Measurements from ENCODE around the gene H2AZ2. TPM values are rescaled to one million over a fixed set of nuclear protein-coding genes. Genes with fewer than 3 reads are reported as not detected.
"Not testable (repeated sequence)": the region's sequence is repeated elsewhere in the genome, so short reads cannot be mapped to it uniquely, and the experiment has no call there.

Gene H2AZ2
- total RNA-seq, 4 donors from 2014 or later = 65.2 to 124 (median 99.8) TPM

DNA sequence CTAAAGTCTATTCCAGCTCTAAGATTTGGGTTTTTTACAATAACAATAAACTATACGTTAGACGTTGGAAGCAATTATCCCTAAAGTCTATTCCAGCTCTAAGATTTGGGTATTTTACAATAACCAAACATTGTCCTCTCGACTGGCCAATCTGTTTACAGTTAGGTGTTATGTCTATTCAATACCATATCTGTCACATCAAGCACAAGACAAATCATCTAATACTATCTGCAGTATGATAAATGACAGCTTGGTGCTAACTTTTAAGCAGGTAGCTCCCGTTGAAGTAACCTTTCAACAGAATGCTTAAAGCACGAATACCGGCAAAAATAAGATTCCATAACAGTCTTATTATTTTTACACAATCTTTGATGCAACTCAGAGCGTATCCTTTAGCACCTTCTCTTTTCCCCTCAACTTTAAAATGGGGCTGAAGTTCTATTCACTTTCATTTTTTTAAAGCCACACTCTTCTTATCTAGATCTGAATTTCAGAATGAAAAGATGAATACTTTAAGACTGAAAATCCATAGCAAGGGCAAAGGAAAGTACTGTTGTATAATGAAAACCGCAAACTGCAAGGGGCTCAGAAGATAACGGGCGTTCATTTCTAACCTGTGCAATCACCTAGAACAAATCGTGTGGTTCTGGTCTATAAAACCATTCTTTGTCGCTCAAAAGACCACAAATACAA is 925 bp downstream of the H2AZ2 start:
- no peaks in the 10 kb centered on the region for H3K9me3 ChIP-seq
- peak overlapping the region; percentile 65 to 84 (median 77) for H3K4me3 ChIP-seq
- intact Hi-C loops (cut with DNase I) = loop anchor here (5.0 kb wide), 1 partner anchor 260 kb away; no protein-coding TSS in a partner anchor
- peak overlapping the region; percentile 95 to 99 (median 98) for H3K27ac ChIP-seq
- 0% methylated on average over 12 of the region's 12 CpGs for WGBS, 2 donors
- no peak for DNase-seq
- peaks cover 0 to 7% (median 0%) of the 10 kb centered on the region in 3 donors for H3K36me3 ChIP-seq
- H3K27me3 ChIP-seq = no peaks in the 10 kb centered on the region
- H3K4me1 ChIP-seq = peaks cover 0 to 59% (median 13%) of the 10 kb centered on the region in 3 donors
- TF ChIP-seq POLR2A (IDR thresholded peaks at IDR 0.05) = no peak
- TF ChIP-seq, protein P1, sequence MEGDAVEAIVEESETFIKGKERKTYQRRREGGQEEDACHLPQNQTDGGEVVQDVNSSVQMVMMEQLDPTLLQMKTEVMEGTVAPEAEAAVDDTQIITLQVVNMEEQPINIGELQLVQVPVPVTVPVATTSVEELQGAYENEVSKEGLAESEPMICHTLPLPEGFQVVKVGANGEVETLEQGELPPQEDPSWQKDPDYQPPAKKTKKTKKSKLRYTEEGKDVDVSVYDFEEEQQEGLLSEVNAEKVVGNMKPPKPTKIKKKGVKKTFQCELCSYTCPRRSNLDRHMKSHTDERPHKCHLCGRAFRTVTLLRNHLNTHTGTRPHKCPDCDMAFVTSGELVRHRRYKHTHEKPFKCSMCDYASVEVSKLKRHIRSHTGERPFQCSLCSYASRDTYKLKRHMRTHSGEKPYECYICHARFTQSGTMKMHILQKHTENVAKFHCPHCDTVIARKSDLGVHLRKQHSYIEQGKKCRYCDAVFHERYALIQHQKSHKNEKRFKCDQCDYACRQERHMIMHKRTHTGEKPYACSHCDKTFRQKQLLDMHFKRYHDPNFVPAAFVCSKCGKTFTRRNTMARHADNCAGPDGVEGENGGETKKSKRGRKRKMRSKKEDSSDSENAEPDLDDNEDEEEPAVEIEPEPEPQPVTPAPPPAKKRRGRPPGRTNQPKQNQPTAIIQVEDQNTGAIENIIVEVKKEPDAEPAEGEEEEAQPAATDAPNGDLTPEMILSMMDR (IDR thresholded peaks at IDR 0.05) = peak in 1 of 6 experiments; percentile 3

DNA sequence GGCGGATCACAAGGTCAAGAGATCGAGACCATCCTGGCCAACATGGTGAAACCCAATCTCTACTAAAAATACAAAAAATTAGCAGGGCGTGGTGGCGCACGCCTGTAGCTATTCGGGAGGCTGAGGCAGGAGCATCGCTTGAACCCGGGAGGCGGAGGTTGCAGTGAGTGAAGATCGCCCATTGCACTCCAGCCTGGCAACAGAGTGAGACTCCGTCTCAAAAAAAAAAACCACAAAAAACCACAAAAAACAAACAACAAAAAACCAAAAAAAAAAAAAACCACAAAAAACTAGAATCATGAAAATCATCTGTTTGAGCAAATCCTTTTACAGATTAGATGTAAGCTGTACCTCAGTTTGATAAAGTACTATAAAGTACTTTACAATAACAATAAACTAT is 1.5 kb downstream of the H2AZ2 start:
- not testable (repeated sequence) for H3K27me3 ChIP-seq, H3K36me3 ChIP-seq, H3K9me3 ChIP-seq, DNase-seq
- Histone ChIP-seq H3K4me1 (peaks cover 0 to 62% (median 13%) of the 10 kb centered on the region in 3 donors), H3K4me3 (peak overlapping the region; percentile 65 to 84 (median 77)), H3K27ac (peak overlapping the region; percentile 95 to 99 (median 98))
- 22 to 34% methylated on average over 11 of the region's 11 CpGs for WGBS, 2 donors
- intact Hi-C loops (cut with DNase I) = loop anchor here (5.0 kb wide), 1 partner anchor 259 kb away; no protein-coding TSS in a partner anchor

DNA sequence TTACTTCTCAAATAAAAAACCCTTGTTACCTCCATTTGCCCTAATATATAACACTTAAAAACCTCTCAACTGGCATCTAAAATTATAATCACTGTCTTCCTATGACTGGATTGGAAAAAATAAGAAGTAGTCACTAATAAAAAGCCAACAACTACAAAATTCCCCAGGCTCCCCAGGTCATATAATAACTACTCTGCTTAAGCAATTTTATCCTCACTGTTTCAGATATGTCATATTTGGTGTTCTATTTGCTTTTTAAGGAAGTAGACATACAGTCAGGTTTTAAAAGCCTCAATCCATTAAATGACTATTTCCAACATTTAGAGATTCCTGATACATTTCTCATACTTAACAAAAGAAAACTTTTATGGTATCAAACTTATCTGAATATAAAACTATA is 2.4 kb downstream of the H2AZ2 start:
- peaks cover 0 to 19% (median 2%) of the 10 kb centered on the region in 3 donors for H3K36me3 ChIP-seq
- H3K9me3 ChIP-seq = no peaks in the 10 kb centered on the region
- TF ChIP-seq, protein P1 (IDR thresholded peaks at IDR 0.05) = no peak
- TF ChIP-seq POLR2A (IDR thresholded peaks at IDR 0.05) = no peak
- intact Hi-C loops (cut with DNase I) = loop anchor here (5.0 kb wide), 1 partner anchor 258 kb away; no protein-coding TSS in a partner anchor
- peak overlapping the region in 1 of 4 donors; percentile 95 for H3K27ac ChIP-seq
- H3K27me3 ChIP-seq = no peaks in the 10 kb centered on the region
- peaks cover 0 to 64% (median 13%) of the 10 kb centered on the region in 3 donors for H3K4me1 ChIP-seq
- H3K4me3 ChIP-seq = peak overlapping the region in 1 of 4 donors; percentile 84
- DNase-seq = no peak

DNA sequence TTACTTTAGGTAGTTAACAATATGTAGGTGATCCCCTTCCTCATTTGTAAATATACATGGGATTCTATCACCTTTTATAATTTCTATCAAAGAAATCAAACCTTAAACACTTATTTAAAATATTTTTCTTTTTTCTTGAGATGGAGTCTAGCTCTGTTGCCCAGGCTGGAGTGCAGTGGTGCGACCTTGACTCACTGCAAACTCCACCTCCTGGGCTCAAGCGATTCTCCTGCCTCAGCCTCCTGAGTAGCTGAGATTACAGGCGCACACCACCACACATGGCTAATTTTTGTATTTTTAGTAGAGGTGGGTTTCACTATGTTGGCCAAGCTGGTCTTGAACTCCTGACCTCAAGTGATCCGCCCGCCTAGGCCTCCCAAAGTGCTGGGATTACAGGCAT is 4.4 kb downstream of the H2AZ2 start:
- H3K4me1 ChIP-seq = peaks cover 0 to 51% (median 7%) of the 10 kb centered on the region in 3 donors
- intact Hi-C loops (cut with DNase I); DNase-seq: not testable (repeated sequence)

DNA sequence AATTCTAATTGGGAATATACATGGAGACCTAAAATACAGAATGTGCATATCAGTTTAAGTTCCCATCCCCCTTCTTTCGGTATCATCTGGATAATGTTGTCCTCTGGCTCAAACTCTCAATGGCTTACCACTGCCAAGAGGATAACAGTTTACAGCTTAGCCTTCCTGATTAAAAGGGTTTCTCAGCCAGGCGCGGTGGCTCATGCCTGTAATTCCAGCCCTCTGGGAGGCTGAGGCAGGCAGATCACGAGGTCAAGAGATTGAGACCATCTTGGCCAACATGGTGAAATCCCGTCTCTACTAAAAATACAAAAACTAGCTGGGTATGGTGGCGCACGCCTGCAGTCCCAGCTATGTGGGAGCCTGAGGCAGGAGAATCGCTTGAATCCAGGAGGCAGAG is 5.2 kb downstream of the H2AZ2 start:
- peaks cover 0 to 47% (median 13%) of the 10 kb centered on the region in 3 donors for H3K36me3 ChIP-seq
- intact Hi-C loops (cut with DNase I); H3K27me3 ChIP-seq; H3K4me3 ChIP-seq; H3K27ac ChIP-seq; H3K9me3 ChIP-seq; DNase-seq: not testable (repeated sequence)
- WGBS, 2 donors = 75 to 90% methylated on average over 4 to 8 of the region's 8 CpGs
- peaks cover 0 to 51% (median 7%) of the 10 kb centered on the region in 3 donors for H3K4me1 ChIP-seq

More for the DNA sequence above, 4.4 kb downstream of the H2AZ2 start:
- H3K27me3 ChIP-seq, H3K27ac ChIP-seq, H3K4me3 ChIP-seq, H3K9me3 ChIP-seq: not testable (repeated sequence)
- peaks cover 0 to 39% (median 13%) of the 10 kb centered on the region in 3 donors for H3K36me3 ChIP-seq
- 94% methylated on average over 5 of the region's 5 CpGs for WGBS, 2 donors

DNA sequence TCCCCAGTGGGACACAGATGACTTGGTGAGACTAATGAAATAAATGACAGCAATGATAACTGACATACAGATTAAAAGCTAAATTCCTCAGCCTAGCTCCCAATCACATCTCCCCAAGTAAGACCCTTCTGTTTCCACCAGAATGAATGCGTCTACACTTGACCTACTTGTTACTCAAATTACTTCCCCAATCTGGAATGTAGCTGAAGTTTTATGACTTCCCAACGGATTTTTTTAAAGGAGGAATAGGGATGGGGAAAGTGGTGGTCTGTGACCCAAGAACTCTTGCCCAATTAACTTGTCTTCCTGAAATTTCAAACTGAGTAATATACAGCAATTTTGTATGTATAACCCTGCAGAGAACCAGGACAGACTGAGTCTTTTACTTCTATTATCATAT is 9.1 kb downstream of the H2AZ2 start:
- peaks cover 0 to 19% (median 3%) of the 10 kb centered on the region in 3 donors for H3K4me1 ChIP-seq
- no peak overlapping the region for H3K4me3 ChIP-seq
- H3K9me3 ChIP-seq = no peaks in the 10 kb centered on the region
- no peak for DNase-seq
- WGBS, 2 donors = 70 to 78% methylated on average over 2 of the region's 2 CpGs
- H3K27ac ChIP-seq = no peak overlapping the region
- TF ChIP-seq, protein P1 (IDR thresholded peaks at IDR 0.05) = no peak
- no peak for TF ChIP-seq POLR2A (IDR thresholded peaks at IDR 0.05)
- intact Hi-C loops (cut with DNase I) = no loop called here
- no peaks in the 10 kb centered on the region for H3K27me3 ChIP-seq
- peaks cover 0 to 84% (median 21%) of the 10 kb centered on the region in 3 donors for H3K36me3 ChIP-seq
